K562 (cell line): ENCODE results near the gene PDE8B. TPM values are rescaled to one million over a fixed set of nuclear protein-coding genes. Genes with fewer than 3 reads are reported as not detected.

Source experiments
- ATAC-seq: fragments of 200-7000 bp; cut with Tn5 transposase; 3 replicates; pipeline ENCODE4 v1.9.1; 2020; ENCODE audit warnings: moderate library complexity
- BruUV-seq: library from RNA; stranded (reverse); fragments of 400-500 nt; replicated peaks from 2 replicates; lab custom pipeline; 2021; lab: Mats Ljungman, UMichigan
- CTCF ChIA-PET: fragments of 300-600 bp; formaldehyde crosslinking; extraction: SDS; loops from one replicate; lab custom pipeline; 2021; ENCODE audit warnings: low intra/inter-chr PET ratio; lab: Yijun Ruan, JAX
- POLR2A ChIA-PET: fragments of 300-600, 350-650 bp; sonication (Branson Sonifier 250); formaldehyde crosslinking; extraction: SDS; loops from one replicate; lab custom pipeline; 2021; ENCODE audit warnings: antibody characterized with exemption, inconsistent platforms; lab: Yijun Ruan, JAX
- DNase-seq, 4 experiments: peaks; one replicate each; pipeline versions ENCODE4 v3.0.0 to v3.0.0-alpha.2; 2011 to 2018; ENCODE audit warnings: low spot score in 3 of 4, mixed read lengths in 3 of 4; ENCODE audit errors: extremely low read depth in 1 of 4
- FAIRE-seq: peaks from 2 replicates; lab custom pipeline; 2011; peaks lifted over from hg19 to GRCh38; lab: Jason Lieb, UNC
- H2AFZ ChIP-seq: 2 replicates; pipeline ENCODE4 v1.6.0; 2011; ENCODE audit warnings: low read depth, low read length, control low read depth, inconsistent platforms
- H3K27ac ChIP-seq: fragments of 200-600 bp; 3 replicates; pipeline ENCODE4 v1.8.0; 2011; ENCODE audit warnings: low read depth, mild to moderate bottlenecking, control low read depth, inconsistent platforms, low read length, moderate library complexity, mixed read lengths; ENCODE audit errors: extremely low read depth
- H3K27me3 ChIP-seq, 2 experiments: fragments of 300-600 bp in 1 of 2; 2 replicates in 1 of 2; 3 replicates in 1 of 2; pipeline versions ENCODE4 v1.6.0 to v1.8.0; 2011; ENCODE audit warnings: inconsistent platforms in 2 of 2, low read length in 2 of 2, mild to moderate bottlenecking in 1 of 2, mixed read lengths in 1 of 2, moderate library complexity in 1 of 2; ENCODE audit not compliant: control insufficient read depth in 2 of 2, insufficient read depth in 2 of 2
- H3K36me3 ChIP-seq: fragments of 300-600 bp; 3 replicates; pipeline ENCODE4 v1.8.0; 2011; ENCODE audit warnings: mild to moderate bottlenecking, low read length, inconsistent platforms; ENCODE audit not compliant: control insufficient read depth, insufficient read depth
- H3K4me1 ChIP-seq, 2 experiments: fragments of 200-600 bp in 1 of 2; replicated peaks in 1 of 2; 2 replicates in 1 of 2; 3 replicates in 1 of 2; pipeline versions ENCODE4 v1.5.1 to v1.8.0; 2011; ENCODE audit warnings: inconsistent platforms in 2 of 2, low read length in 2 of 2, mild to moderate bottlenecking in 1 of 2, mixed read lengths in 1 of 2, moderate library complexity in 1 of 2; ENCODE audit not compliant: control insufficient read depth in 2 of 2, insufficient read depth in 2 of 2
- H3K4me2 ChIP-seq: 2 replicates; pipeline ENCODE4 v1.6.1; 2011; ENCODE audit warnings: low read length, control low read depth, inconsistent platforms, mixed read lengths; ENCODE audit not compliant: insufficient read depth
- H3K4me3 ChIP-seq: fragments of 200-600 bp; sonication (generic), shearing (Covaris generic); 2 replicates; pipeline ENCODE4 v1.5.1; 2016; ENCODE audit warnings: control low read depth, inconsistent platforms
- H3K79me2 ChIP-seq: fragments of 200-600 bp; 3 replicates; pipeline ENCODE4 v1.8.0; 2011; ENCODE audit warnings: low read length, inconsistent platforms; ENCODE audit not compliant: control insufficient read depth, insufficient read depth
- H3K9ac ChIP-seq, 2 experiments: 2 replicates each; pipeline versions ENCODE4 v1.6.0 to v1.6.1; 2011; ENCODE audit warnings: low read depth in 2 of 2, low read length in 2 of 2, control low read depth in 1 of 2, inconsistent platforms in 1 of 2, mild to moderate bottlenecking in 1 of 2, mixed read lengths in 1 of 2; ENCODE audit not compliant: insufficient read depth in 1 of 2
- H3K9me1 ChIP-seq: one replicate; pipeline ENCODE4 v1.6.0; 2011; ENCODE audit warnings: inconsistent platforms, mild to moderate bottlenecking, low read length, moderate library complexity; ENCODE audit not compliant: control insufficient read depth, insufficient read depth
- H3K9me3 ChIP-seq: replicated peaks from 2 replicates; pipeline ENCODE4 v1.5.1; 2011; ENCODE audit warnings: low read depth, low read length, inconsistent platforms; ENCODE audit not compliant: control insufficient read depth, insufficient read depth
- H4K20me1 ChIP-seq: replicated peaks from 2 replicates; pipeline ENCODE4 v1.6.1; 2011; ENCODE audit warnings: low read length, inconsistent platforms, mixed read lengths; ENCODE audit not compliant: control insufficient read depth, insufficient read depth
- BCOR ChIP-seq: fragments of 450-650 bp; IDR thresholded peaks from 2 replicates; pipeline ENCODE4 v1.6.1; 2016
- CTBP1 ChIP-seq: fragments of 450-650 bp; IDR thresholded peaks from 2 replicates; pipeline ENCODE4 v1.6.1; 2016; ENCODE audit warnings: borderline replicate concordance
- EZH2 ChIP-seq: IDR thresholded peaks from 2 replicates; pipeline ENCODE4 v1.6.1; 2012; ENCODE audit warnings: low read depth, mild to moderate bottlenecking, inconsistent platforms, low read length, borderline replicate concordance
- HLTF ChIP-seq: fragments of 450-650 bp; IDR thresholded peaks from 2 replicates; pipeline ENCODE4 v1.6.1; 2016
- HNRNPLL ChIP-seq: fragments of 200-400 bp; formaldehyde crosslinking; IDR thresholded peaks from 2 replicates; pipeline ENCODE4 v1.6.1; 2017; ENCODE audit warnings: low read length, low read depth, mild to moderate bottlenecking; ENCODE audit not compliant: poor library complexity, severe bottlenecking
- ILF3 ChIP-seq: fragments of 450-650 bp; IDR thresholded peaks from 2 replicates; pipeline ENCODE4 v1.6.1; 2018; ENCODE audit warnings: antibody characterized with exemption, mild to moderate bottlenecking, moderate library complexity, borderline replicate concordance
- NFE2 ChIP-seq: IDR thresholded peaks from 2 replicates; pipeline ENCODE4 v1.6.1; 2014; ENCODE audit warnings: antibody characterized with exemption, low read depth
- PCBP2 ChIP-seq: fragments of 200-400 bp; formaldehyde crosslinking; IDR thresholded peaks from 2 replicates; pipeline ENCODE4 v1.6.1; 2018; ENCODE audit warnings: low read length, low read depth, mild to moderate bottlenecking, moderate library complexity; ENCODE audit not compliant: poor library complexity, severe bottlenecking
- RFX1 ChIP-seq: fragments of 450-650 bp; IDR thresholded peaks from 2 replicates; pipeline ENCODE4 v1.6.1; 2016; ENCODE audit warnings: mild to moderate bottlenecking, moderate library complexity
- SRSF7 ChIP-seq: fragments of 200-400 bp; formaldehyde crosslinking; optimal IDR thresholded peaks from 2 replicates; pipeline ENCODE3; 2017; ENCODE audit warnings: mild to moderate bottlenecking, low read depth, low read length
- SUPT5H ChIP-seq: fragments of 450-650 bp; IDR thresholded peaks from 2 replicates; pipeline ENCODE4 v1.6.1; 2016
- TCFL5 ChIP-seq: fragments of 250-450 bp; sonication (Bioruptor Pico); conservative IDR thresholded peaks from 2 replicates; pipeline ENCODE4 v1.6.1; 2021; ENCODE audit warnings: mild to moderate bottlenecking, moderate library complexity, matching md5 sums
- XRCC5 ChIP-seq: fragments of 200-400 bp; formaldehyde crosslinking; IDR thresholded peaks from 2 replicates; pipeline ENCODE4 v1.6.1; 2017; ENCODE audit warnings: low read depth, mild to moderate bottlenecking, low read length
- ZNF75A ChIP-seq: fragments of 450-650 bp; formaldehyde crosslinking; IDR thresholded peaks from 2 replicates; pipeline ENCODE4 v1.4.0; 2020; ENCODE audit warnings: mild to moderate bottlenecking
- WGBS: fragments of 100-300 bp; shearing (Covaris generic); methylation state at CpG from one replicate; pipeline ENCODE4 v1.1.6; 2016; ENCODE audit warnings: low coverage, mixed read lengths; ENCODE audit not compliant: insufficient coverage; ENCODE audit errors: missing lambda C conversion rate; 5-methylcytosine and 5-hydroxymethylcytosine counted together
- in situ Hi-C: fragments of 300-500 bp; cut with MboI; formaldehyde crosslinking; loops from 4 replicates; pipeline ENCODE4 v1.15.0; 2018; ENCODE audit warnings: inconsistent platforms, mixed read lengths
- intact Hi-C: fragments of 100-400 bp; cut with micrococcal nuclease; formaldehyde crosslinking; loops from 2 replicates; pipeline ENCODE4 v1.14.2; 2022
- polyA plus RNA-seq, 8 experiments: library from polyadenylated mRNA; depleted of rRNA in 4 of 8; stranded (reverse) in 5 of 8; unstranded in 3 of 8; fragments of >200 nt; fragmentation: Nextera tagmentation in 2 of 8; fragmentation: Illumina TruSeq in 1 of 8; extraction: Ambion mirVana in 2 of 8; extraction: Trizol in 1 of 8; gene quantifications; 2 replicates each; pipeline versions ENCODE4 v1.2.1 to v1.2.3, GENCODE V29; 2011 to 2014; ENCODE audit warnings: inconsistent platforms in 1 of 8, missing spikeins in 1 of 8
- total RNA-seq, 7 experiments: library from RNA; depleted of rRNA in 6 of 7; stranded (reverse); fragments of >200 nt in 6 of 7; fragmentation: Illumina TruSeq in 2 of 7; extraction: Trizol in 2 of 7; gene quantifications; 2 replicates each; pipeline versions ENCODE4 v1.2.1 to v1.2.3, GENCODE V29; 2011 to 2021; ENCODE audit warnings: low replicate concordance in 1 of 7
- TF ChIP-seq, protein P1 (sequence below): sonication (generic); formaldehyde crosslinking; IDR thresholded peaks from 2 replicates; pipeline ENCODE4 v1.8.0; 2022; ENCODE audit warnings: mild to moderate bottlenecking, low read depth, missing genetic modification reagents
- TF ChIP-seq, protein P2 (sequence below): IDR thresholded peaks from 2 replicates; pipeline ENCODE4 v1.6.1; 2016; ENCODE audit warnings: missing genetic modification characterization, missing compliant biosample characterization
- TF ChIP-seq, protein P3 (sequence below): fragments of 450-650 bp; formaldehyde crosslinking; IDR thresholded peaks from 2 replicates; pipeline ENCODE4 v1.4.0; 2020; ENCODE audit warnings: mild to moderate bottlenecking
- TF ChIP-seq, protein P4 (sequence below): fragments of 450-650 bp; IDR thresholded peaks from 2 replicates; pipeline ENCODE4 v1.6.1; 2017; ENCODE audit warnings: mild to moderate bottlenecking, moderate library complexity

The PDE8B gene
- total and polyA plus RNA-seq, 9 of the 15 experiments (the other 6 are each of a cell fraction or from before 2014, with no cell fraction given), result 0.15 to 0.28 TPM; not detected in 7

DNA sequence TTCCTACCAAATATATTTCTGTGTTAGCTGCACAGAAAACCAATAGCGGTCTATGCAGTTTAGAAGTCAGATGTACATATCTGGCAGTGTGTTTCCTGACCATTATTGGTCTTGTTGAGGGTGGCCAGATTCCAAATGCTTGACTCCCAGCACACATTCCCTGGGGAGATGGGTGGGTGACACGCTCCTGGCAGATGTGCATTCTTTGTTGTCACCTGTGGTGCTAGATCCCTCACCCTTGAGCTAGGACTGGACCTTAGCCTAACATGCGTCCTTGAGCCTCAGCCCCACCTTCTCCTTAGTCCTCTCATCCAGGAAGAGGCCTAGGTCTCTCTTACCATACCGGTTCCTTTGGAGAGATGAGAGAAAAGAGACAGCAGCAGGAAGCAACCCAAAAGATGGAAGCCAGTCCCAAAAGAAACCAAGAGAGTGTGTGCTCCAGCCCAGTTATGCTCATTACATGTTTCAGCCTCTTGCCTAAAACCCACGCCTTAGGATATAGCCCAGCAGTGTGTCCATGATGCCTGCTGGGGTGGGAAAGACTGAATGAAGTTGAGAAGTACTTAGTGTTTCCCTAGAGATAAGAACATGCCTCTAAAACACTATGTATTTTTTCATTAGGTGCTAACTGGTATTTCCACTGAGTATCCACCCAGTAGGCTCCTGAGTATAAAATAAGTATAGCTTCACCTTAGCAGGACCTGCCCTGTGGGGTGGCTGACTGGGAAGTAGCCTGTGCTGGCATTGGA is 116.7 kb downstream of the PDE8B start:
- WGBS, result 0% methylated on average over 5 of the region's 5 CpGs

More for the DNA sequence above, 116.7 kb downstream of the PDE8B start:
- H3K4me1 ChIP-seq, result no peaks in the 10 kb centered on the region
- H3K36me3 ChIP-seq, result no peaks in the 10 kb centered on the region
- CTCF ChIA-PET, result no interaction called here
- H2AFZ ChIP-seq, result no peak overlapping the region
- no peak overlapping the region for H3K9ac ChIP-seq
- in situ Hi-C loops, result no loop called here
- H3K4me2 ChIP-seq, result no peak overlapping the region
- H4K20me1 ChIP-seq, result no peaks in the 10 kb centered on the region; the same call in 1 of the 2 replicates
- TF ChIP-seq EZH2 (no peak), ZNF75A (no peak), XRCC5 (no peak), BCOR (no peak), HLTF (no peak), NFE2 (no peak), HNRNPLL (no peak), TCFL5 (no peak), ILF3 (no peak), PCBP2 (no peak), RFX1 (no peak), CTBP1 (no peak), SUPT5H (no peak), SRSF7 (no peak)
- TF ChIP-seq, protein P1, sequence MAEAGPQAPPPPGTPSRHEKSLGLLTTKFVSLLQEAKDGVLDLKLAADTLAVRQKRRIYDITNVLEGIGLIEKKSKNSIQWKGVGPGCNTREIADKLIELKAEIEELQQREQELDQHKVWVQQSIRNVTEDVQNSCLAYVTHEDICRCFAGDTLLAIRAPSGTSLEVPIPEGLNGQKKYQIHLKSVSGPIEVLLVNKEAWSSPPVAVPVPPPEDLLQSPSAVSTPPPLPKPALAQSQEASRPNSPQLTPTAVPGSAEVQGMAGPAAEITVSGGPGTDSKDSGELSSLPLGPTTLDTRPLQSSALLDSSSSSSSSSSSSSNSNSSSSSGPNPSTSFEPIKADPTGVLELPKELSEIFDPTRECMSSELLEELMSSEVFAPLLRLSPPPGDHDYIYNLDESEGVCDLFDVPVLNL, result no peak
- TF ChIP-seq, protein P2, sequence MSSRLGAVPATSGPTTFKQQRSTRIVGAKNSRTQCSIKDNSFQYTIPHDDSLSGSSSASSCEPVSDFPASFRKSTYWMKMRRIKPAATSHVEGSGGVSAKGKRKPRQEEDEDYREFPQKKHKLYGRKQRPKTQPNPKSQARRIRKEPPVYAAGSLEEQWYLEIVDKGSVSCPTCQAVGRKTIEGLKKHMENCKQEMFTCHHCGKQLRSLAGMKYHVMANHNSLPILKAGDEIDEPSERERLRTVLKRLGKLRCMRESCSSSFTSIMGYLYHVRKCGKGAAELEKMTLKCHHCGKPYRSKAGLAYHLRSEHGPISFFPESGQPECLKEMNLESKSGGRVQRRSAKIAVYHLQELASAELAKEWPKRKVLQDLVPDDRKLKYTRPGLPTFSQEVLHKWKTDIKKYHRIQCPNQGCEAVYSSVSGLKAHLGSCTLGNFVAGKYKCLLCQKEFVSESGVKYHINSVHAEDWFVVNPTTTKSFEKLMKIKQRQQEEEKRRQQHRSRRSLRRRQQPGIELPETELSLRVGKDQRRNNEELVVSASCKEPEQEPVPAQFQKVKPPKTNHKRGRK, result no peak
- TF ChIP-seq, protein P3, sequence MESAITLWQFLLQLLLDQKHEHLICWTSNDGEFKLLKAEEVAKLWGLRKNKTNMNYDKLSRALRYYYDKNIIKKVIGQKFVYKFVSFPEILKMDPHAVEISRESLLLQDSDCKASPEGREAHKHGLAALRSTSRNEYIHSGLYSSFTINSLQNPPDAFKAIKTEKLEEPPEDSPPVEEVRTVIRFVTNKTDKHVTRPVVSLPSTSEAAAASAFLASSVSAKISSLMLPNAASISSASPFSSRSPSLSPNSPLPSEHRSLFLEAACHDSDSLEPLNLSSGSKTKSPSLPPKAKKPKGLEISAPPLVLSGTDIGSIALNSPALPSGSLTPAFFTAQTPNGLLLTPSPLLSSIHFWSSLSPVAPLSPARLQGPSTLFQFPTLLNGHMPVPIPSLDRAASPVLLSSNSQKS (CRISPR knock-in tag), result no peak
- TF ChIP-seq, protein P4, sequence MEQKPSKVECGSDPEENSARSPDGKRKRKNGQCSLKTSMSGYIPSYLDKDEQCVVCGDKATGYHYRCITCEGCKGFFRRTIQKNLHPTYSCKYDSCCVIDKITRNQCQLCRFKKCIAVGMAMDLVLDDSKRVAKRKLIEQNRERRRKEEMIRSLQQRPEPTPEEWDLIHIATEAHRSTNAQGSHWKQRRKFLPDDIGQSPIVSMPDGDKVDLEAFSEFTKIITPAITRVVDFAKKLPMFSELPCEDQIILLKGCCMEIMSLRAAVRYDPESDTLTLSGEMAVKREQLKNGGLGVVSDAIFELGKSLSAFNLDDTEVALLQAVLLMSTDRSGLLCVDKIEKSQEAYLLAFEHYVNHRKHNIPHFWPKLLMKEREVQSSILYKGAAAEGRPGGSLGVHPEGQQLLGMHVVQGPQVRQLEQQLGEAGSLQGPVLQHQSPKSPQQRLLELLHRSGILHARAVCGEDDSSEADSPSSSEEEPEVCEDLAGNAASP, result no peak
- TF ChIP-seq, all 486 proteins: peak for 0
- Histone ChIP-seq H3K27me3 (peaks cover 3 to 22% of the 10 kb centered on the region in 2 experiments; a peak in 3 of 5 replicates), H3K9me3 (no peaks in the 10 kb centered on the region), H3K79me2 (no peaks in the 10 kb centered on the region), H3K9me1 (no peaks in the 10 kb centered on the region), H3K4me3 (no peak overlapping the region), H3K27ac (no peak overlapping the region)
- ATAC-seq, result no peak
- intact Hi-C loops, result no loop called here
- POLR2A ChIA-PET, result interaction anchor here (0.5 to 1.5 kb wide), 2 partner anchors 8 to 239 kb away, joined by 4 read pairs; no protein-coding TSS in a partner anchor
- FAIRE-seq, result no peak
- no peak for DNase-seq
- BruUV-seq, result no TSS peak
